ENCODE results near the gene MYO1E. TPM values are rescaled to one million over a fixed set of nuclear protein-coding genes. Genes with fewer than 3 reads are reported as not detected.

MYO1E gene
- total and polyA plus RNA-seq, 8 donors = 31.4 to 101 (median 39.9) TPM

GRCh38 chr15:59157840-59158700 is 214.6 kb downstream of the MYO1E start:
- Histone ChIP-seq H3K36me3 (peaks cover 0 to 60% of the 10 kb centered on the region in 2 donors), H3K9me3 (no peaks in the 10 kb centered on the region), H3K4me1 (peaks cover 4 to 9% of the 10 kb centered on the region in 2 donors), H3K4me3 (no peak overlapping the region), H3K27ac (no peak overlapping the region), H3K27me3 (no peaks in the 10 kb centered on the region)
- peak; percentile 61 for ATAC-seq
- intact Hi-C loops (cut with DNase I) = no loop called here
- TF ChIP-seq, protein P1, sequence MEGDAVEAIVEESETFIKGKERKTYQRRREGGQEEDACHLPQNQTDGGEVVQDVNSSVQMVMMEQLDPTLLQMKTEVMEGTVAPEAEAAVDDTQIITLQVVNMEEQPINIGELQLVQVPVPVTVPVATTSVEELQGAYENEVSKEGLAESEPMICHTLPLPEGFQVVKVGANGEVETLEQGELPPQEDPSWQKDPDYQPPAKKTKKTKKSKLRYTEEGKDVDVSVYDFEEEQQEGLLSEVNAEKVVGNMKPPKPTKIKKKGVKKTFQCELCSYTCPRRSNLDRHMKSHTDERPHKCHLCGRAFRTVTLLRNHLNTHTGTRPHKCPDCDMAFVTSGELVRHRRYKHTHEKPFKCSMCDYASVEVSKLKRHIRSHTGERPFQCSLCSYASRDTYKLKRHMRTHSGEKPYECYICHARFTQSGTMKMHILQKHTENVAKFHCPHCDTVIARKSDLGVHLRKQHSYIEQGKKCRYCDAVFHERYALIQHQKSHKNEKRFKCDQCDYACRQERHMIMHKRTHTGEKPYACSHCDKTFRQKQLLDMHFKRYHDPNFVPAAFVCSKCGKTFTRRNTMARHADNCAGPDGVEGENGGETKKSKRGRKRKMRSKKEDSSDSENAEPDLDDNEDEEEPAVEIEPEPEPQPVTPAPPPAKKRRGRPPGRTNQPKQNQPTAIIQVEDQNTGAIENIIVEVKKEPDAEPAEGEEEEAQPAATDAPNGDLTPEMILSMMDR (IDR thresholded peaks at IDR 0.05) = no peak
- DNase-seq = peak in 1 of 4 donors; percentile 32

DNA sequence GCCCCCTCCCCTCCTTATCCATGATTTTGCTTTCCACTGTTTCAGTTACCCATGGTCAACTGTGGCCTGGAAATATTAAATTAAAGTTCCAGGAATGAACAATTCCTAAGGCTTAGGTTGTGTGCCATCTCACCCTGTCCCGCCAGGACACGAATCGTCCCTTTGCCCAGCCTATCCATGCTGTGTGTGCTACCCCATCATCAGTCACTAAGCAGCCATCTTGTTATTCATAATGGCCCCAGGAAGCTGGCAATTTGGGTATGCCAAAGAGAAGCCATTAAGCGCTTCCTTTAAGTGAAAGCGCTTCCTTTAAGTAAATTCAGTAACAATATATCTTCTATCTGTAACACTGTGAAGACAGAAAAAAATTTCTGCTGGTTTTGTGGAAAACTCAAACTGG is 215.3 kb downstream of the MYO1E start:
- Histone ChIP-seq H3K36me3 (peaks cover 0 to 62% of the 10 kb centered on the region in 2 donors), H3K9me3 (no peaks in the 10 kb centered on the region), H3K27ac (no peak overlapping the region), H3K4me1 (peaks cover 4 to 9% of the 10 kb centered on the region in 2 donors), H3K27me3 (no peaks in the 10 kb centered on the region), H3K4me3 (no peak overlapping the region)
- DNase-seq = no peak
- TF ChIP-seq, protein P1 (IDR thresholded peaks at IDR 0.05) = no peak
- intact Hi-C loops (cut with DNase I) = no loop called here
- no peak for ATAC-seq

DNA sequence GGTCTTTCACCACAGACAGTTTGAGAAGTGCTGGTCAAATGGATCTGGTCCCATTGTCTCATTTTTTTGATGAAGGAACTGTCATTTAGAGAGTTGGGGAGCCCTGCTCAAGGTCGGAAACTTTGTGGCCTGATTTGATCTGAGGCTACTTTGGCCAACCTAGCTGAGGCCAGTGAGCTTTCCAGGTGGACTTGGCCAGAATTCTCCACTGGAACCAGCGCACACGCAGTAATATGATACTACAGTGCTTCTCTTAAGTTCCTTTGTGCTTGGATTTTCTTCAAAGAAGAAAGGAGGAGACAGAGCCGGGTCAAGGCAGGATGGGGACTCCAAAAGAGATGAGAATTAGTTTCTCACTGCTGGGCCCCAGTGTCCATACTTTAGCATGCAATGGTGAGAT is 217.2 kb downstream of the MYO1E start:
- Histone ChIP-seq H3K27ac (no peak overlapping the region), H3K9me3 (no peaks in the 10 kb centered on the region), H3K4me3 (no peak overlapping the region), H3K27me3 (no peaks in the 10 kb centered on the region), H3K4me1 (peaks cover 4 to 9% of the 10 kb centered on the region in 2 donors), H3K36me3 (peaks cover 0 to 61% of the 10 kb centered on the region in 2 donors)
- DNase-seq = no peak
- no peak for ATAC-seq
- intact Hi-C loops (cut with DNase I) = no loop called here
- TF ChIP-seq, protein P1 (IDR thresholded peaks at IDR 0.05) = no peak

DNA sequence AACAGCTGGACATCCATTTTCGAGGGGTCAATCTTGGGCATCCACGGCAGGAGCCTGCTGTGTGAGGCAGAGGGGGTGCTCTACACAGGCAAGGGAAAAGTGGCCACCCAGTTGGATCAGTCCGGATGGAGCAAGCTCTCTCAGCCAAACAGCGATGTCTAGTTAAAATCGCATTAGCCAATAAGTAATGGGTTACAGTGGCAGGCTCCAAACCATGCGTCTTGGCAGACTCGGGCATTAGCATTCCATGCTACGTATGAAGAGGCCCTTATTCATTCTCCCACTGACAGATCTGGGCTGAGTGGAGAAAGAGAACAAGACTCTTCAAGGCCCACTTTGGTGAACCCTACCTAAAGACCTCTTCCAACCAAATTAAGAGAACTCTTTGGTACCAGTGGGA is 218.4 kb downstream of the MYO1E start:
- H3K9me3 ChIP-seq = no peaks in the 10 kb centered on the region
- peaks cover 0 to 67% of the 10 kb centered on the region in 2 donors for H3K36me3 ChIP-seq
- intact Hi-C loops (cut with DNase I) = no loop called here
- H3K4me1 ChIP-seq = peaks cover 4 to 6% of the 10 kb centered on the region in 2 donors
- H3K27ac ChIP-seq = no peak overlapping the region
- TF ChIP-seq, protein P1 (IDR thresholded peaks at IDR 0.05) = no peak
- no peak overlapping the region for H3K4me3 ChIP-seq
- ATAC-seq (peak; percentile 35), DNase-seq (no peak)
- no peaks in the 10 kb centered on the region for H3K27me3 ChIP-seq

DNA sequence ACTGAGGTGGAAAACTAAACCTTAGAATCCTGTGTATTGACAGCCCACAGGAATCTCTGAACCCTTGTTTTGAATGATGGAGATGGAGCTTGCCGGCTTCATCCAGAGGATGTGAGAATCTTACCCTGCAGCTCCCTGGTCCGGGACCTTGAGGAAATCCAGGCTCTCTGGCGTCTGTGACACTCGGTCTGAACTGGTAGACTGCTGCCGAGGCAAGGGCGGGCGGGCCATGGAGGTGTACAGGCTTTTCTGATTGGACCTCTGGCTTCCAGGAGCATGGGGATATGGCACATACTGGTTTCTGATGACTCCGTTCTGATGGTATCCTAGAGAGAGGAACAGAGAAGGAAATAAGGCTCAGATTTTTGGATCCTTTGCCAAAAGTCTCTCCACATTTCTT is 219.2 kb downstream of the MYO1E start:
- DNase-seq (no peak), ATAC-seq (no peak)
- Histone ChIP-seq H3K9me3 (no peaks in the 10 kb centered on the region), H3K4me3 (no peak overlapping the region), H3K27ac (no peak overlapping the region), H3K36me3 (peaks cover 0 to 65% of the 10 kb centered on the region in 2 donors), H3K27me3 (no peaks in the 10 kb centered on the region), H3K4me1 (no peaks in the 10 kb centered on the region)
- TF ChIP-seq, protein P1 (IDR thresholded peaks at IDR 0.05) = no peak
- intact Hi-C loops (cut with DNase I) = no loop called here

All from left lung (tissue), 10 donors.